Gastrocnemius medialis (tissue), 4 donors: ENCODE data around the gene TSC22D2. TPM values are rescaled to one million over a fixed set of nuclear protein-coding genes. Genes with fewer than 3 reads are reported as not detected.

Source experiments
- ATAC-seq, 2 donors: fragments of 150-250 bp; one replicate each; pipeline ENCODE4 v1.9.1; 2016
- DNase-seq, 2 donors: peaks; one replicate each; pipeline ENCODE4 v3.0.0-alpha.2; 2019
- H3K27ac ChIP-seq, 4 donors: fragments of 200-600 bp; sonication (generic); 1 replicate in 1 of 4; 2 replicates in 3 of 4; pipeline ENCODE4 v1.5.1; 2016 to 2018; ENCODE audit warnings: mild to moderate bottlenecking in 2 of 4, moderate library complexity in 1 of 4
- H3K27me3 ChIP-seq, 3 donors: fragments of 200-600 bp; sonication (generic) in 2 of 3; 1 replicate in 1 of 3; 2 replicates in 2 of 3; pipeline versions ENCODE4 v1.5.1 to v1.6.0; 2016 to 2019; ENCODE audit warnings: mild to moderate bottlenecking in 1 of 3, moderate library complexity in 1 of 3
- H3K36me3 ChIP-seq, 2 donors: fragments of 200-600 bp; sonication (generic) in 1 of 2; one replicate each; pipeline ENCODE4 v1.5.1; 2017 to 2018
- H3K4me1 ChIP-seq, 2 donors: fragments of 200-600 bp; sonication (generic) in 1 of 2; one replicate each; pipeline ENCODE4 v1.5.1; 2016 to 2017; ENCODE audit warnings: mild to moderate bottlenecking in 2 of 2
- H3K4me3 ChIP-seq, 4 donors: fragments of 200-600 bp; sonication (generic) in 3 of 4; 1 replicate in 1 of 4; 2 replicates in 3 of 4; pipeline ENCODE4 v1.5.1; 2016 to 2019; ENCODE audit warnings: mild to moderate bottlenecking in 2 of 4
- H3K9me3 ChIP-seq, 3 donors: fragments of 200-600 bp; sonication (generic) in 2 of 3; 1 replicate in 1 of 3; 2 replicates in 2 of 3; pipeline ENCODE4 v1.5.1; 2016 to 2019
- CTCF ChIP-seq, 5 experiments: fragments of 450-650 bp in 3 of 5; fragments of 200-600 bp in 2 of 5; sonication (generic) in 2 of 5; IDR thresholded peaks in 4 of 5; conservative IDR thresholded peaks in 1 of 5; 1 replicate in 4 of 5; 2 replicates in 1 of 5; pipeline ENCODE4 v1.5.1; 2016 to 2019; ENCODE audit warnings: antibody characterized with exemption in 5 of 5, mild to moderate bottlenecking in 3 of 5, moderate library complexity in 3 of 5
- POLR2A ChIP-seq, 2 donors: fragments of 450-650 bp; IDR thresholded peaks; one replicate each; pipeline ENCODE4 v1.6.1; 2017; ENCODE audit warnings: antibody characterized with exemption in 2 of 2, mild to moderate bottlenecking in 2 of 2, moderate library complexity in 2 of 2
- in situ Hi-C, 4 donors: fragments of 200-750 bp; cut with MboI; loops; one replicate each; pipeline versions ENCODE4 v1.15.0 to v1.8.0; 2017; ENCODE audit warnings: low sequenced_read_pairs in 4 of 4
- intact Hi-C: fragments of 100-400 bp; cut with DNase I; formaldehyde crosslinking; loops from one replicate; pipeline ENCODE4 v1.15.1; 2023; ENCODE audit warnings: low total_unique reads
- total RNA-seq, 4 donors: library from RNA; depleted of rRNA; stranded (reverse); fragments of >200 nt; gene quantifications; one replicate each; pipeline versions ENCODE4 v1.1.0 to v1.2.3, GENCODE V29; 2016

The TSC22D2 gene
- total RNA-seq, 4 donors from 2014 or later, result 12.9 to 16.1 (median 14.0) TPM

- Histone ChIP-seq H3K27ac (no peak overlapping the region), H3K36me3 (no peaks in the 10 kb centered on the region), H3K4me3 (no peak overlapping the region), H3K27me3 (no peaks in the 10 kb centered on the region), H3K9me3 (no peaks in the 10 kb centered on the region), H3K4me1 (no peaks in the 10 kb centered on the region)
- intact Hi-C loops, result no loop called here
- ATAC-seq (no peak), DNase-seq (no peak)
- in situ Hi-C loops, result no loop called here
- TF ChIP-seq CTCF (IDR thresholded peaks at IDR 0.05 in 4 of 5, conservative IDR thresholded peaks at IDR 0.05 in 1 of 5), result no peak
- TF ChIP-seq POLR2A (IDR thresholded peaks at IDR 0.05), result no peak
Measured at GRCh38 chr3:150388498-150389418, 19.3 kb upstream of the TSC22D2 start.

- Histone ChIP-seq H3K4me3 (no peak overlapping the region), H3K27me3 (no peaks in the 10 kb centered on the region), H3K4me1 (no peaks in the 10 kb centered on the region), H3K27ac (no peak overlapping the region), H3K9me3 (no peaks in the 10 kb centered on the region), H3K36me3 (no peaks in the 10 kb centered on the region)
- TF ChIP-seq POLR2A (IDR thresholded peaks at IDR 0.05) (no peak), CTCF (IDR thresholded peaks at IDR 0.05 in 4 of 5, conservative IDR thresholded peaks at IDR 0.05 in 1 of 5) (no peak)
- in situ Hi-C loops, result no loop called here
- DNase-seq (no peak), ATAC-seq (no peak)
- intact Hi-C loops, result no loop called here
Measured at GRCh38 chr3:150390087-150390486, 18.0 kb upstream of the TSC22D2 start.

GRCh38 chr3:150391161-150391560 lies 16.9 kb upstream of the TSC22D2 start:
- in situ Hi-C loops (no loop called here), intact Hi-C loops (no loop called here)
- Histone ChIP-seq H3K36me3 (no peaks in the 10 kb centered on the region), H3K27ac (no peak overlapping the region), H3K9me3 (no peaks in the 10 kb centered on the region), H3K4me1 (peaks cover 0 to under 1% of the 10 kb centered on the region in 2 donors), H3K4me3 (no peak overlapping the region), H3K27me3 (no peaks in the 10 kb centered on the region)
- DNase-seq (no peak), ATAC-seq (no peak)
- TF ChIP-seq CTCF (IDR thresholded peaks at IDR 0.05 in 4 of 5, conservative IDR thresholded peaks at IDR 0.05 in 1 of 5) (no peak), POLR2A (IDR thresholded peaks at IDR 0.05) (no peak)

GRCh38 chr3:150393745-150394144 lies 14.4 kb upstream of the TSC22D2 start:
- DNase-seq (no peak), ATAC-seq (no peak)
- Histone ChIP-seq H3K36me3 (no peaks in the 10 kb centered on the region), H3K4me1 (peaks cover 0 to 7% of the 10 kb centered on the region in 2 donors), H3K9me3 (no peaks in the 10 kb centered on the region), H3K27ac (no peak overlapping the region), H3K4me3 (no peak overlapping the region), H3K27me3 (no peaks in the 10 kb centered on the region)
- intact Hi-C loops, result no loop called here
- no peak for TF ChIP-seq CTCF (IDR thresholded peaks at IDR 0.05 in 4 of 5, conservative IDR thresholded peaks at IDR 0.05 in 1 of 5)
- no peak for TF ChIP-seq POLR2A (IDR thresholded peaks at IDR 0.05)
- in situ Hi-C loops, result no loop called here
